PC-3 (cell line): ENCODE data around the gene PCBP3.
"Not testable (repeated sequence)": the region's sequence is repeated elsewhere in the genome, so short reads cannot be mapped to it uniquely, and the experiment has no call there.

Experiments
- EZH2 ChIP-seq: fragments of 300-600 bp; sonication (generic); IDR thresholded peaks from one replicate; pipeline ENCODE4 v1.6.1; 2017; ENCODE audit warnings: antibody characterized with exemption, mild to moderate bottlenecking, low read length; ENCODE audit not compliant: unreplicated experiment
- EZH2phosphoT487 ChIP-seq: fragments of 300-600 bp; sonication (generic); IDR thresholded peaks from 2 replicates; pipeline ENCODE4 v1.6.1; 2018; ENCODE audit warnings: mild to moderate bottlenecking, antibody characterized with exemption, low read length, borderline replicate concordance
- TF ChIP-seq, protein P1 (sequence below): fragments of 300-600 bp; sonication (generic); conservative IDR thresholded peaks from 2 replicates; pipeline ENCODE4 v1.5.1; 2017; ENCODE audit warnings: antibody characterized with exemption, low read depth, mild to moderate bottlenecking, low read length

DNA sequence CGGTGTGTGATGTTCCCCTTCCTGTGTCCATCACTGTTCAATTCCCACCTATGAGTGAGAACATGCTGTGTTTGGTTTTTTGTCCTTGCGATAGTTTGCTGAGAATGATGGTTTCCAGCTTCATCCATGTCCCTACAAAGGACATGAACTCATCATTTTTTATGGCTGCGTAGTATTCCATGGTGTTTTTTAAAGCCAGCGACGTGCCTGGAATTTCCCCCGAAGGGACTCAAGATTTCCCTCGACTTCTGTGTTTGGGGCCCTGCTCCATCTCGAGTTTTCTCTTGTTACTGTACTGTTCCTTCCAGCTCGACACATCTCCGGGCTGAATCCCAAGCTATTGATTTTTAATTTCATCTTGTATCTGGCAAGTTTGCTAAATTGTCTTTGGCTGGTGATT lies 309.0 kb downstream of the PCBP3 start:
- not testable (repeated sequence) for TF ChIP-seq EZH2phosphoT487, EZH2
- TF ChIP-seq, protein P1, sequence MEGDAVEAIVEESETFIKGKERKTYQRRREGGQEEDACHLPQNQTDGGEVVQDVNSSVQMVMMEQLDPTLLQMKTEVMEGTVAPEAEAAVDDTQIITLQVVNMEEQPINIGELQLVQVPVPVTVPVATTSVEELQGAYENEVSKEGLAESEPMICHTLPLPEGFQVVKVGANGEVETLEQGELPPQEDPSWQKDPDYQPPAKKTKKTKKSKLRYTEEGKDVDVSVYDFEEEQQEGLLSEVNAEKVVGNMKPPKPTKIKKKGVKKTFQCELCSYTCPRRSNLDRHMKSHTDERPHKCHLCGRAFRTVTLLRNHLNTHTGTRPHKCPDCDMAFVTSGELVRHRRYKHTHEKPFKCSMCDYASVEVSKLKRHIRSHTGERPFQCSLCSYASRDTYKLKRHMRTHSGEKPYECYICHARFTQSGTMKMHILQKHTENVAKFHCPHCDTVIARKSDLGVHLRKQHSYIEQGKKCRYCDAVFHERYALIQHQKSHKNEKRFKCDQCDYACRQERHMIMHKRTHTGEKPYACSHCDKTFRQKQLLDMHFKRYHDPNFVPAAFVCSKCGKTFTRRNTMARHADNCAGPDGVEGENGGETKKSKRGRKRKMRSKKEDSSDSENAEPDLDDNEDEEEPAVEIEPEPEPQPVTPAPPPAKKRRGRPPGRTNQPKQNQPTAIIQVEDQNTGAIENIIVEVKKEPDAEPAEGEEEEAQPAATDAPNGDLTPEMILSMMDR = not testable (repeated sequence)
